Keratinocyte (primary cell): ENCODE measurements around the gene SLC38A4. TPM values are rescaled to one million over a fixed set of nuclear protein-coding genes. Genes with fewer than 3 reads are reported as not detected.

ENCODE experiments used
- DNase-seq: peaks from one replicate; pipeline ENCODE4 v3.0.0-alpha.2; 2011; ENCODE audit warnings: low read depth, missing footprints, low spot score
- FAIRE-seq: peaks from 2 replicates; lab custom pipeline; 2011; peaks lifted over from hg19 to GRCh38; lab: Jason Lieb, UNC
- H2AFZ ChIP-seq: 2 replicates; pipeline ENCODE4 v1.6.0; 2012; ENCODE audit warnings: low read length, control low read depth, inconsistent platforms; ENCODE audit not compliant: control insufficient read depth
- H3K27ac ChIP-seq: 2 replicates; pipeline ENCODE4 v1.5.1; 2011; ENCODE audit warnings: low read length; ENCODE audit not compliant: control insufficient read depth, insufficient read depth
- H3K27me3 ChIP-seq: 3 replicates; pipeline ENCODE4 v1.6.0; 2011; ENCODE audit warnings: low read length; ENCODE audit not compliant: control insufficient read depth, insufficient read depth; ENCODE audit errors: extremely low read depth
- H3K36me3 ChIP-seq, 2 experiments: 2 replicates in 1 of 2; 3 replicates in 1 of 2; pipeline ENCODE4 v1.5.1; 2011; ENCODE audit warnings: low read length in 2 of 2, mild to moderate bottlenecking in 1 of 2; ENCODE audit not compliant: control insufficient read depth in 2 of 2, insufficient read depth in 2 of 2; ENCODE audit errors: extremely low read depth in 1 of 2
- H3K4me1 ChIP-seq: 3 replicates; pipeline ENCODE4 v1.5.1; 2011; ENCODE audit warnings: low read length; ENCODE audit not compliant: control insufficient read depth, insufficient read depth; ENCODE audit errors: extremely low read depth
- H3K4me2 ChIP-seq: 3 replicates; pipeline ENCODE4 v1.6.0; 2011; ENCODE audit warnings: low read depth, low read length; ENCODE audit not compliant: control insufficient read depth, insufficient read depth; ENCODE audit errors: extremely low read depth
- H3K4me3 ChIP-seq, 3 experiments: fragments of 200-600 bp in 1 of 3; sonication (generic) in 1 of 3; 2 replicates in 2 of 3; 3 replicates in 1 of 3; pipeline ENCODE4 v1.5.1; 2011 to 2016; ENCODE audit warnings: low read length in 3 of 3, mild to moderate bottlenecking in 3 of 3, control low read depth in 2 of 3, inconsistent platforms in 1 of 3, low read depth in 1 of 3, mixed read lengths in 1 of 3, mixed run types in 1 of 3, moderate library complexity in 1 of 3; ENCODE audit not compliant: control insufficient read depth in 2 of 3, insufficient read depth in 2 of 3; ENCODE audit errors: extremely low read depth in 1 of 3
- H3K79me2 ChIP-seq: 2 replicates; pipeline ENCODE4 v1.6.0; 2012; ENCODE audit warnings: low read length; ENCODE audit not compliant: control insufficient read depth, insufficient read depth
- H3K9ac ChIP-seq: 3 replicates; pipeline ENCODE4 v1.6.0; 2011; ENCODE audit warnings: low read length; ENCODE audit not compliant: control insufficient read depth, insufficient read depth; ENCODE audit errors: extremely low read depth
- H3K9me1 ChIP-seq: 3 replicates; pipeline ENCODE4 v1.6.0; 2011; ENCODE audit warnings: low read length; ENCODE audit not compliant: control insufficient read depth, insufficient read depth; ENCODE audit errors: extremely low read depth
- H3K9me3 ChIP-seq: 2 replicates; pipeline ENCODE4 v1.5.1; 2012; ENCODE audit warnings: low read depth, low read length; ENCODE audit not compliant: control insufficient read depth
- H4K20me1 ChIP-seq: 3 replicates; pipeline ENCODE4 v1.6.0; 2011; ENCODE audit warnings: low read length; ENCODE audit not compliant: control insufficient read depth, insufficient read depth; ENCODE audit errors: extremely low read depth
- EZH2 ChIP-seq: IDR thresholded peaks from one replicate; pipeline ENCODE4 v1.6.1; 2012; ENCODE audit warnings: inconsistent platforms, mild to moderate bottlenecking, low read length, moderate library complexity
- dilution Hi-C: fragments of 300-500 bp; cut with MboI; formaldehyde crosslinking; loops from one replicate; pipeline ENCODE4 v1.7.0; 2020; ENCODE audit warnings: low sequenced_read_pairs; ENCODE audit not compliant: extremely low pct_ligation_motif_present
- polyA minus RNA-seq, 3 experiments: library from RNA; depleted of rRNA, polyadenylated mRNA; stranded (reverse); fragments of >200 nt; gene quantifications; 1 replicate in 1 of 3; 2 replicates in 1 of 3; 3 replicates in 1 of 3; pipeline ENCODE4 v1.2.3, GENCODE V29; 2011
- polyA plus RNA-seq, 5 experiments: library from polyadenylated mRNA; depleted of rRNA in 3 of 5; stranded (reverse) in 3 of 5; stranded (forward) in 1 of 5; unstranded in 1 of 5; fragments of >200 nt; gene quantifications; 1 replicate in 1 of 5; 2 replicates in 3 of 5; 3 replicates in 1 of 5; pipeline versions ENCODE4 v1.2.1 to v1.2.3, GENCODE V29; 2011 to 2012; ENCODE audit warnings: missing spikeins in 2 of 5, low read depth in 1 of 5, low replicate concordance in 1 of 5
- TF ChIP-seq, protein P1 (sequence below), 3 experiments: IDR thresholded peaks in 1 of 3; conservative IDR thresholded peaks in 1 of 3; optimal IDR thresholded peaks in 1 of 3; 2 replicates in 2 of 3; 3 replicates in 1 of 3; pipeline versions ENCODE3 to v1.5.1; 2011; ENCODE audit warnings: low read length in 3 of 3, mild to moderate bottlenecking in 3 of 3, moderate library complexity in 2 of 3, control low read depth in 1 of 3, inconsistent platforms in 1 of 3; ENCODE audit not compliant: insufficient read depth in 2 of 3; ENCODE audit errors: extremely low read depth in 1 of 3

SLC38A4 gene
- polyA plus RNA-seq (0.29 to 0.72 TPM (median 0.37 TPM) in 3 replicates), polyA minus RNA-seq (0.13 to 0.82 TPM (median 0.46 TPM) in 3 replicates)
- polyA plus RNA-seq (2011; ENCODE audit: low read depth): not detected
- polyA plus RNA-seq (2011; cell fraction: cytosol; rRNA removed): 0.65 and 1.1 TPM in 2 replicates
- polyA plus RNA-seq (2011; cell fraction: nucleus; rRNA removed): 1.1 TPM in 2 replicates
- 0.18 and 0.29 TPM in 2 replicates for polyA plus RNA-seq (2012; ENCODE audit: low replicate concordance)
- not detected for polyA minus RNA-seq (2011; cell fraction: cytosol; rRNA and poly(A)+ RNA removed)
- 0.32 and 0.62 TPM in 2 replicates for polyA minus RNA-seq (2011; cell fraction: nucleus; rRNA and poly(A)+ RNA removed)

- H3K27me3 ChIP-seq: no peaks in the 10 kb centered on the region
- peak within 1 kb of the TSS; percentile 75 for H3K4me2 ChIP-seq
- H3K9ac ChIP-seq: no peak within 1 kb of the TSS
- H3K27ac ChIP-seq: no peak within 1 kb of the TSS
- dilution Hi-C loops: no loop called here
- no peaks in the 10 kb centered on the region for H3K9me1 ChIP-seq
- TF ChIP-seq EZH2: no peak
- TF ChIP-seq, protein P1, sequence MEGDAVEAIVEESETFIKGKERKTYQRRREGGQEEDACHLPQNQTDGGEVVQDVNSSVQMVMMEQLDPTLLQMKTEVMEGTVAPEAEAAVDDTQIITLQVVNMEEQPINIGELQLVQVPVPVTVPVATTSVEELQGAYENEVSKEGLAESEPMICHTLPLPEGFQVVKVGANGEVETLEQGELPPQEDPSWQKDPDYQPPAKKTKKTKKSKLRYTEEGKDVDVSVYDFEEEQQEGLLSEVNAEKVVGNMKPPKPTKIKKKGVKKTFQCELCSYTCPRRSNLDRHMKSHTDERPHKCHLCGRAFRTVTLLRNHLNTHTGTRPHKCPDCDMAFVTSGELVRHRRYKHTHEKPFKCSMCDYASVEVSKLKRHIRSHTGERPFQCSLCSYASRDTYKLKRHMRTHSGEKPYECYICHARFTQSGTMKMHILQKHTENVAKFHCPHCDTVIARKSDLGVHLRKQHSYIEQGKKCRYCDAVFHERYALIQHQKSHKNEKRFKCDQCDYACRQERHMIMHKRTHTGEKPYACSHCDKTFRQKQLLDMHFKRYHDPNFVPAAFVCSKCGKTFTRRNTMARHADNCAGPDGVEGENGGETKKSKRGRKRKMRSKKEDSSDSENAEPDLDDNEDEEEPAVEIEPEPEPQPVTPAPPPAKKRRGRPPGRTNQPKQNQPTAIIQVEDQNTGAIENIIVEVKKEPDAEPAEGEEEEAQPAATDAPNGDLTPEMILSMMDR (optimal IDR thresholded peaks at IDR 0.05 in 1 of 3, IDR thresholded peaks at IDR 0.05 in 1 of 3, conservative IDR thresholded peaks at IDR 0.05 in 1 of 3; ENCODE audit: extremely low read depth in 1 of 3, insufficient read depth in 2 of 3, low read length in 3 of 3): peak in 1 of 3 experiments; percentile 35
- peak within 1 kb of the TSS in 2 of 3 experiments; percentile 36 to 44 for H3K4me3 ChIP-seq
- H3K4me1 ChIP-seq: peaks cover 15% of the 10 kb centered on the region
- no peaks in the 10 kb centered on the region for H3K36me3 ChIP-seq
- H2AFZ ChIP-seq: peak within 1 kb of the TSS; percentile 72
- no peak for FAIRE-seq
- DNase-seq: no peak
- H3K9me3 ChIP-seq: no peaks in the 10 kb centered on the region
- H3K79me2 ChIP-seq: no peaks in the 10 kb centered on the region
- H4K20me1 ChIP-seq: no peaks in the 10 kb centered on the region
These were observed at the start of gene SLC38A4 for GRCh38 chr12:46825591-46826414. SLC38A4 (minus strand) TSS chr12:46825997; CDS start chr12:46793071, 32,926 bp downstream.

DNA sequence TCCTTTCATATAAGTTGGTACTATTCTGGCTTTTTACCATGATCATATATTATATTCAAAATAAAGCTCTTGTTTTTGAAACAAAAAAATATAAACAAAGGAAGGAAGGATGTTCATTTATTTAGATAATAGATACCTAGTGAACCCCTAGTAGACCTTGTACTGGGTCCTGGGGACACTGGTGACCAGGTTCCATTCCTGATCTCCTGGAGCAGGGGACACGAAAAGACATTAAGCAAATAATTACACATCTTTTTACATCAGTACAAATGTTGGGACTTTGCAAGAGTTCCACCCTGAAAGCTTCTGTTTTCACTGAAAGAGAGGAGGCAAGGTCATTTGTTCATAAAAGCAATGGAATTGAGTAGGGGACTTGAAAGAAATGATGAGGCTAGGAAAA, 49.3 kb upstream of the SLC38A4 start:
- H3K27me3 ChIP-seq: no peaks in the 10 kb centered on the region
- no peak overlapping the region for H3K4me2 ChIP-seq
- H3K9ac ChIP-seq: no peak overlapping the region
- no peaks in the 10 kb centered on the region for H4K20me1 ChIP-seq
- dilution Hi-C loops: no loop called here
- DNase-seq (no peak), FAIRE-seq (no peak)
- no peaks in the 10 kb centered on the region for H3K9me1 ChIP-seq
- no peaks in the 10 kb centered on the region for H3K79me2 ChIP-seq
- H3K36me3 ChIP-seq: no peaks in the 10 kb centered on the region
- peaks cover 7% of the 10 kb centered on the region for H3K9me3 ChIP-seq
- TF ChIP-seq EZH2: no peak
- TF ChIP-seq, protein P1 (optimal IDR thresholded peaks at IDR 0.05 in 1 of 3, IDR thresholded peaks at IDR 0.05 in 1 of 3, conservative IDR thresholded peaks at IDR 0.05 in 1 of 3; ENCODE audit: extremely low read depth in 1 of 3, insufficient read depth in 2 of 3, low read length in 3 of 3): no peak
- no peak overlapping the region for H3K27ac ChIP-seq
- H2AFZ ChIP-seq: no peak overlapping the region
- H3K4me3 ChIP-seq: no peak overlapping the region
- H3K4me1 ChIP-seq: no peaks in the 10 kb centered on the region
